ENCODE measurements around the gene UBR7.
"Not testable (repeated sequence)": the region's sequence is repeated elsewhere in the genome, so short reads cannot be mapped to it uniquely, and the experiment has no call there.

UBR7 gene, protein sequence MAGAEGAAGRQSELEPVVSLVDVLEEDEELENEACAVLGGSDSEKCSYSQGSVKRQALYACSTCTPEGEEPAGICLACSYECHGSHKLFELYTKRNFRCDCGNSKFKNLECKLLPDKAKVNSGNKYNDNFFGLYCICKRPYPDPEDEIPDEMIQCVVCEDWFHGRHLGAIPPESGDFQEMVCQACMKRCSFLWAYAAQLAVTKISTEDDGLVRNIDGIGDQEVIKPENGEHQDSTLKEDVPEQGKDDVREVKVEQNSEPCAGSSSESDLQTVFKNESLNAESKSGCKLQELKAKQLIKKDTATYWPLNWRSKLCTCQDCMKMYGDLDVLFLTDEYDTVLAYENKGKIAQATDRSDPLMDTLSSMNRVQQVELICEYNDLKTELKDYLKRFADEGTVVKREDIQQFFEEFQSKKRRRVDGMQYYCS

DNA sequence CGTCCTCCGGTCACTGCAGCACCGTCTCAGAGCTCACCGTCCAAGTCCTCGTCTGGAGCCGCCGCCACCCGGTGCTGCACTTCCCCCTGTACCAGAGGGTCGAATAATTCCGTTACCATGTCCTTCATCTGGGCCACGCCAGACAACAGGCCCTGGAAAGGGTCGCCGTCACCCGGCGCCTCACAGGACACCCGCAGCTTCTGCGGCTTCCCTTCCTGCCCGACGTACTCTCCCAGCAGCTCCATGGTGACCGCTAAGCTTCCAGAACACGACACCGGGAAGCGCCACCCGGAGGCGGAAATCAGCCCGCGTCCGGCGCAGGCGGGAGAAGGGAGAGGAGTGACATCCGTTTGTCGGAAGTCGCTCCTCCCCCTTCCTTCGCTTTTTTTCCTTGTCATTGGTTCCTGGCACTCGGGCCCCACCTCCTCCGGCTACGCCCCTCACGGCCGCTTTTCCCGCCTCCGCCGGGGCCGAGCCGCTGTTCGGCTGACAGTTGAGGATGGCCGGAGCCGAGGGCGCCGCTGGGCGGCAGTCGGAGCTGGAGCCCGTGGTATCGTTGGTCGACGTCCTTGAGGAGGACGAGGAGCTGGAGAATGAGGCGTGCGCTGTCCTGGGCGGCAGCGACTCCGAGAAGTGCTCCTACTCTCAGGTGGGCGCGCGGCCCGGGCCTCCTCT is at the start of gene UBR7, which contains the start of gene GON7:
TSS of gene UBR7 (plus strand) at position 464 of the 675 bp plus-strand sequence. CDS start at position 500, 36 bp downstream.
TSS of gene GON7 (minus strand) at position 273 of the 675 bp plus-strand sequence. CDS start at position 245, 28 bp downstream.
- DNase-seq, result peak; percentile 85

- DNase-seq, result not testable (repeated sequence)
Observed at GRCh38 chr14:93158349-93158748, 48.7 kb upstream of the UBR7 start.

DNA sequence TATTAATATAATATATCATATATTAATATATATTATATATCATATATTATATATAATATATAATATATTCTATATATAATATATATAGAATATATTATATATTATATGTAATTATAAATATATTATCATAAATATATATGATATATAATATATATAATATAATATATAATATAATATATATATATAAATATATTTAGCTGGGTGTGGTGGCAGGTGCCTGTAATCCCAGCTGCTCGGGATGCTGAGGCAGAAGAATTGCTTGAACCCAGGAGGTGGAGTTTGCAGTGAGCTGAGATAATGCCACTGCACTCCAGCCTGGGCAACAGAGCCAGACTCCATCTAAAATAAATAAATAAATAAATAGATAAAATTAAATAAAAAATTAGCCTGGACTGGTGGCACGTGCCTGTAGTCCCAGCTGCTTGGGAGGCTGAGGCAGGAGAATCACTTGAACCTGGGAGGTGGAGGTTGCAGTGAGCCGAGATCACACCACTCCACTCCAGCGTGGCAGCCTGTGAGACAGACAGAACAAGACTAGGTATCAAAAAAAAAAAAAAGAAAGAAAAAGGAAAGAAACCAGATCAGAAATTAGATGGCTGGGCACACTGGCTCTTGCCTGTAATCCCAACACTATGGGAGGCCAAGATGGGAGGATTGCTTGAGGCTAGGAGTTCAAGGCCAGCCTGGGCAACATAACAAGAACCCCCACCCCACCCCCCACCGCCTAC is 47.3 kb upstream of the UBR7 start:
- DNase-seq, result not testable (repeated sequence)

- DNase-seq, result no peak
Observed at GRCh38 chr14:93160353-93160801, 46.7 kb upstream of the UBR7 start.

DNA sequence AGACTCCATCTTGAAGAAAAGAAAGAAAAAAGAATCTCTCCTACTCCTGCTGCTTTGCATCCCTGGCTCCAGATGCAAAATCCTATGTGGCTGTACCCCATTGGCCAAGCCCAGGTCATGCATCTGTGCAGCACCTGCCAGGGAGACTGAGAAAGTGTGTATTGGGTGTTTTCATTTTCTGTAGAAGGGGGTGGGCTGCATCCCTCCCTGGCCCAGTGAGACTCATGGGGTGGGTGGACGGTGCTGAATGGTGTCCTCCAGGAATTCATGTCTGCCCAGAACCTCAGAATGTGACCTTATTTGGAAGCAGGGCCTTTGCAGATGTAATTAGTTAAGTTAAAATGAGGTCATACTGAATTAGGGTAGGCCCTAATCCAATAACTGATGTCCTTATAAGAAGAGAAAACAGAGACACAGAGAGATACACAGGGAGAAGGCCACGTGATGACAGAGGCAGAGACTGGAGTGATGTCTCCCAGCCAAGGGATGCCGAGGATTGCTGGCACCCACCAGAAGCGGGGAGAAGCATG is 45.6 kb upstream of the UBR7 start:
- no peak for DNase-seq

DNA sequence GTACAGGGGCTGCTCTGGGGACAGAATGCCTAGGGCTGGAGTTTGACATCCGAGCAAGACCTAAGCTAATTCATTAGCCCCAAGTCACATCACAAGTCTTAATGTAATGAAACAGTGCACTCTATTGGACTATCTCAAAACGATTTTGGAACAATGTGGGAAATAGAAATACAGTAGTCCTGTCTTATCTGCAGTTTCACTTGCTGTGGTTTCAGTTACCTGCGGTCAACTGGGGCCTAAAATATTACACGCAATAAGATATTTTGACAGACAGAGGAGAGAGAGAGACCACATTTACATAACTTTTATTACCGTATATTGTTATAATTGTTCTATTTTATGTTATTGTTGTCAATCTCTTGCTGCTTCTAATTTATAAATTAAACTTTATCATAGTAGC is 43.5 kb upstream of the UBR7 start:
- DNase-seq, result no peak

DNA sequence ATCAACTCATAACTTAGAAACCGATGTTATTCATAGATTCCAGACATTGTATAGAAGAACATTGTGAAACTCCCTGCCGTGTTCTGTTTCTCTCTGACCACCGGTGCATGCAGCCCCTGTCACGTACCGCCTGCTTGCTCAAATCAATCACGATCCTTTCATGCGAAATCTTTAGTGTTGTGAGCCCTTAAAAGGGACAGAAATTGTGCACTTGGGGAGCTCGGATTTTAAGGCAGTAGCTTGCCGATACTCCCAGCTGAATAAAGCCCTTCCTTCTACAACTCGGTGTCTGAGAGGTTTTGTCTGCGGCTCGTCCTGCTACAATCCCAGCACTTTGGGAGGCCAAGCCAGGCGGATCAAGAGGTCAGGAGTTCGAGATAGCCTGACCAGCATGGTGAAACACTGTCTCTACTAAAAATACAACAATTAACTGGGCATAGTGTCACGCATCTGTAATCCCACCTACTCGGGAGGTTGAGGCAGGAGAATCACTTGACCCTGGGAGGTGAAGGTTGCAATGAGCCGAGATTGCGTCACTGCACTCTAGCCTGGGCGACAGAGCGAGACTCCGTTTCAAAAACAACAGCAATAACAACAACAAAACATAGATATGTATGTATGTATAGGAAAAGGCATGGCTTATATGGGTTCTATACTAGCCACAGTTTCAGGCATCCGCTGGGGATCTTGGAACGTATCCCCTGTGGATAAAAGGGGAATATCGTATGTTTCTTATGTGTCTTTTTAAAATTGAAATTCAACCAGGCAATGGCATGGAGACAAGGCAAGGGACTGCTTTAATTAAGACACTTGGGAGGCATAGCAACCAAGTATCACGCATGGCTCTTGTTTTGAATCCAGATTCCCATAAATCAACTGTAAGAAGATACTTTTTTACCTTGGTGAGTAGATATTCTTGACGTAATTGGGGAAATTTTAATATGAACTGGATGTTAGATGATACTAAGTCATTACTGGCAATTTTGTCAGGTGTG is 41.5 kb upstream of the UBR7 start:
- DNase-seq, result not testable (repeated sequence)

GRCh38 chr14:93168610-93169009 is 38.4 kb upstream of the UBR7 start:
- not testable (repeated sequence) for DNase-seq

- not testable (repeated sequence) for DNase-seq
Observed at GRCh38 chr14:93169619-93170018, 37.4 kb upstream of the UBR7 start.

DNA sequence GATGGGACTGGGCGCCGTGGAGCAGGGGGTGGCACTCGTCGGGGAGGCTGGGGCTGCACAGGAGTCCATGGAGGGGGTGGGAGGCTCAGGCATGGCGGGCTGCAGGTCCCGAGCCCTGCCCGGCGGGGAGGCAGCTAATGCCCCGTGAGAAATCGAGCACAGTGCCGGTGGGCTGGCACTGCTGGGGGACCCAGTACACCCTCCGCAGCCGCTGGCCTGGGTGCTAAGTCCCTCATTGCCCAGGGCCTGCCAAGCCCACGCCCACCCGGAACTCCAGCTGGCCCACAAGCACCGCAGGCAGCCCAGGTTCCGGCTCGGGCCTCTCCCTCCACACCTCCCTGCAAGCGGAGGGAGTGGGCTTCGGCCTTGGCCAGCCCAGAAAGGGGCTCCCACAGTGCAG is 36.9 kb upstream of the UBR7 start:
- not testable (repeated sequence) for DNase-seq

DNA sequence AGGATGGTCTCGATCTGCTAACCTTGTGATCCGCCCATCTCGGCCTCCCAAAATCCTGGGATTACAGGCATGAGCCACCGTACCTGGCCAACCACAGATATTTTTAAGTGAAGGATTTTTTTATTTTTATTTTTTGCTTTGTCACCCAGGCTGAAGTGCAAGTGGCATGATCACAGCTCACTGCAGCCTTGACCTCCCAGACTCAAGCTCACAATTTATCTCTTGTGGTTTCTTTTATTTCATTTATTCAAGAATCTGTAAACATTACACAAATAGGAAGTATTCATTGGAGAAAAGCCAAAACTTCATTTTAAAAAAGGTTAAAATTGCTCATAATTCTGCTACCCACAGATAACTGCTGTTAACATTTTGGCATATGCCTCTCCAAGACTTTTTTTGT is 35.7 kb upstream of the UBR7 start:
- DNase-seq, result no peak

DNA sequence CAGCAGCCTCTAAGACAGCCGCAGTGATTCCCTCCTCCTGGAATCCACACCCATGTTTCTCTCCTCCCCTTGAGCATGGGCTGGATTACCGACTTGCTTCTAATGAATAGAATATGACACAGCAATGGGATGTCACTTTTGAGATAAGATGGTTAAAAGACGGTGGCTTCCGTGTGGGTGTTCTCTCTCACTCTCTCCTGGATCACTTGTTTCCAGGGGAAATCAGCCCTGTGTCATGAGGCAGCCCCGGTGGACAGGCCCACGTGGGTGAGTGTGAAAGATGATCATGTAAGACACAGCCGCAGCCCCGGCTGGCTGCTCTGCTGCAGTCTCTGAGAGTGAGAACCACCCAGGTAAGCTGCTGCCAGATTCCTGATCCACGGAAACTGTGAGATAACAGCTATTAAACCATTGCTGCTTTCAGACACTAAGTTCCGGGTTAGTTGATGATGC is 33.1 kb upstream of the UBR7 start:
- no peak for DNase-seq

DNA sequence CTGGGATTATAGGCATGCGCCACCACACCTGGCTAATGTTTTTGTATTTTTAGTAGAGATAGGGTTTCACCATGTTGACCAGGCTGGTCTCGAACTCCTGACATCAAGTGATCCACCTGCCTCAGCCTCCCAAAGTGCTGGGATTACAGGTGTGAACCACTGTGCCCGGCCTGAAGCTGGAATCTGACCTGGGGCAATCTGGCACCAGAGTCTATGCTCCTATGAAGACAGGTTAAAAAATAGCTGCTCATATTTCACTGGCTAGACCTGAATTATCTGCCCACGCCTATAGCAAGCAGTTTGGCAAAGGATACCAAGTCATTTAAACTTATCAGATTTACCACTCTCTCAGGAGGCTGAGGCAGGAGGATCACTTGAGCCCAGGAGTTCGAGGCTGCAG is 32.3 kb upstream of the UBR7 start:
- DNase-seq, result not testable (repeated sequence)

- DNase-seq, result no peak
Observed at GRCh38 chr14:93175492-93175891, 31.6 kb upstream of the UBR7 start.

DNA sequence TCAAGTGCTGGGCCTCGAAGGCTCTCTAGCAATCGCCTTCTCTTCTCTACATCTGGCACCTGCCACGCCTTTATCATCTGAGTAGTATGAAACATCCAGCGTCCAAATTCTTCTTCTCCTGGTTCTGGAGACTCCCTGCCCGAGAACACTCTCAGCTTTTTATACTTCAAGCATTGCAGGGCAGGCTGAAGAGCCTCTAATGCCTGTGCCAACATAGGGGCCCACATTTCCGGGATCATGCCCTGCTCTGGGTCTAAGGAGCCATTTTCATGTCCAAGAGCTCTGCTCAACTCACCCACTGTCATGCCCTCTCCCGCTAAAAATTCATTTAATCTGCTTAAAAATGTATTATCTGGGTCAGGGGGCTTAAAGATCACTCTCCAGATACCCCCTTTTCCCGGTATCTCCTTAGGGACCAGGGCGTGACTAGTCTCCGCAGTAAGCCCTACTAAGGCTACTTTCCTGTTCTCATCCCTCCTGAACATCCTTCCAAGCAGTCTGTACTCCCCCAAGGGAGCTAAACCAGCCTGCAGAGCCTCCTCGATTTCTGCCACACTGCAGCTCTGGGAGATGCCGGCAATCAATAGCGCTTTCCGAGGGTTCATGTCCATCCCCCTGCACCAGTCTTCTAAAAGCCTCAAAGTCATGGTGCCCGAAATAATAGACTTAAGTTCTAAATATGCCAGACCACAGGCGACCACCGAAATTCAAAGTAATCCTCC is 23.3 kb upstream of the UBR7 start:
- no peak for DNase-seq

DNA sequence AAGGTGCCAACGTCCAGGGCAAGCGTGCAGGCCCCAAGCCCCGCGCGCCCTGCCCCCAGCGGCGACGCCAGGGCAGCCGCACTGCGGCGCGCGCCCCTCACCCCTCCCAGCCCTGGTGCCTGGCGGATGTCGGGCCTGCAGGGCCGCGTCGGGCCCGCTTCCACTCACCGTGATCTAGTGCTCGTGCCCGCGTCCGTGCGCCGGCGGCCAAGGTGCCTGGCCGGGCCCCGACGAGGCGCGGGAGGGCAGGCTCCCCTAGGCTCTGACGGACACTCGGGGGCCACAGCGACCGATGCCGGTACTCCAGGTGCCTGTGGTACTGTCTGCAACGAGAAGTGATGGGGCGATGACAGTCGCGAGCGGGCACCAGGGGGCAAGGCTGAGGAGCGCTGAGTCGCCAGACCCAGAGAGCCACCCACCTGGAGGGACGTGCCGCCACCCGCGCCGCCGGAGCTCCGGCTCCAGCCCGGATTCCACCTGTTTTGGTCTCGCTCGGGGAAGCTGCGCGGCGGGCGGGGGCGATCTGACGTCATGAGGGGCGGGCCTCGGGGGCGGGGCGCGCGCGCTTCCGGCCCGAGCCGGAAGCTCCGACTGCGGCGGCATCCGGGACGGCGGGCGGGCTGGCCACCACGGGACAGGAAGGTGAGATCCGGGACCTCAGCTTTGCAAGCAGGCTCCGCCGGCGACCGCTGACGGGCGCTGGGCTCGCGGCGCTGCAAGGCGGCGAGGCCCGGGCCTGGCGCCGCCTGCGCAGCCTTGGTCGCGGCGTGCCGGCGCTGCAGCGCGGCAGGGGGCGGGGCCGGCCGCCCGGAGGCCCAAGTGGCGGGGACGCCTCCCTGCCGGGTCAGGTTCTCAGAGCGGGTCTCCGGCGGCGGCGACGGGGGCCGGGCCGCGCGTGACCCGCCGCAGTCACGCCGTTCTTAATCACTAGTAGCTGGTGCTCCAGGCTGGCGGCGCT is 22.4 kb upstream of the UBR7 start, which contains the start of the genes LYSET and MOAP1:
TSS of gene LYSET (plus strand) at position 927 of the 958 bp plus-strand sequence. CDS start 89 bp downstream, outside the sequence.
TSS of gene MOAP1 (minus strand) at position 507 of the 958 bp plus-strand sequence. CDS start 655 bp downstream, outside the sequence.
- peak; percentile 84 for DNase-seq

- no peak for DNase-seq
Observed at GRCh38 chr14:93185349-93185720, 21.7 kb upstream of the UBR7 start.

- DNase-seq, result no peak
Observed at GRCh38 chr14:93186466-93186865, 20.6 kb upstream of the UBR7 start.

DNA sequence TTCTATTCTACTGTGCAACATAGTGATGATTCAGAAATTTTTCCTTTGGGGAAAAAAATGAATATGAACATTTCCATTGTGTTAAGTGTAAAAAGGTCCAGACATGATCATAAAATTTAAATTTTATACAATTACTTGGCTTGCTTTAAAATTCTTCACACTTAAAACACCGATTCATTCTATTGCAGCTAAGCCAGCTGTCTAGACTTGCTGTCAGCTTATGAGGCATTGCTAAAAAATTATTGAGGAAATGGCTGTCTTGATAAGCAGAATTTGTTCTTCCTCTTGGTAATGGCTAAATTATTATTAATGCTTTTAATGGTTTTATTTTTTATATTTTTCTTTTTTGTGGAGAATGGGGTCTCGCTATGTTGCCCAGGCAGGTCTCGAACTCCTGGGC is 20.1 kb upstream of the UBR7 start:
- no peak for DNase-seq

Data from stimulated activated CD4-positive, alpha-beta T cell treated with anti-CD3 and anti-CD28 coated beads, Interleukin-4, amount 100 ng/mL, for 1 hour (primary cell).